ENCODE measurements around the gene EPHB1. TPM values are rescaled to one million over a fixed set of nuclear protein-coding genes. Genes with fewer than 3 reads are reported as not detected.

EPHB1 gene
- total RNA-seq, 5 donors from 2014 or later (not counting 1 experiment from before 2014, with no cell fraction given), result 0.28 to 0.72 (median 0.31) TPM; not detected in 1

GRCh38 chr3:135182364-135182998 lies 387.4 kb downstream of the EPHB1 start:
- H3K4me1 ChIP-seq (ENCODE audit: control insufficient read depth in 1 of 2, extremely low read depth in 1 of 2, insufficient read depth in 2 of 2, low read length in 2 of 2), result no peaks in the 10 kb centered on the region
- Mint-ChIP-seq H3K36me3 (no peaks in the 10 kb centered on the region), H3K9me3 (peaks cover 0 to 12% (median 5%) of the 10 kb centered on the region in 3 donors), H3K27me3 (peaks cover 0 to 6% of the 10 kb centered on the region in 2 donors), H3K4me1 (no peaks in the 10 kb centered on the region), H3K4me3 (no peak overlapping the region), H3K27ac (no peak overlapping the region)
- no peak overlapping the region for H3K27ac ChIP-seq (ENCODE audit: low read length)
- no peaks in the 10 kb centered on the region for H3K9me3 ChIP-seq
- ATAC-seq (replicated peaks in 1 of 4), result no peak
- ChIA-PET POLR2A (no interaction called here), CTCF (no interaction called here)
- no peaks in the 10 kb centered on the region for H3K36me3 ChIP-seq (ENCODE audit: control insufficient read depth in 2 of 2, extremely low read depth in 1 of 2, insufficient read depth in 1 of 2, low read length in 1 of 2)
- 60% methylated on average over 1 of the region's 3 CpGs for WGBS (ENCODE audit: insufficient coverage)
- H3K4me3 ChIP-seq (ENCODE audit: control insufficient read depth in 1 of 2, extremely low read depth in 1 of 2, low read length in 1 of 2), result no peak overlapping the region
- H3K27me3 ChIP-seq (replicated peaks in 1 of 2; ENCODE audit: control insufficient read depth in 2 of 2, extremely low read depth in 1 of 2, insufficient read depth in 2 of 2, low read length in 1 of 2), result no peaks in the 10 kb centered on the region
- DNase-seq, result no peak

DNA sequence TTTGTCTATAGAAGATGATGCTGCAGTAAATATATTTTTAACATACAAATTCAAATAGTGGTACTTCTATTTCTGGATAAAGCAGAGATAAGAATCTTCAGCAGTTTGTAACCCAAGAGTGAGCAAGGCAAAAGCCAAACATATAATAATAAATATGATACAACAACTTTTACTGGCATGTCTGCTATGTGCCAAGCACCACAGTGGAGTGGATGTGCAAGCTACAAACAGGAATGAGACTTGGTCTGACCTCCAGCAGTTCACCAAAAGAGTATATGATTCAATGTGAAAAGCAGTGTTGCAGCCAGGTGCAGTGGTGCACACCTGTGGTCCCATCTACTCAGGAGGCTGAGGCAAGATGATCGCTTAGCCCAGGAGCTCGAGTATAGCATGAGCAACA lies 395.6 kb downstream of the EPHB1 start:
- POLR2A ChIA-PET, result no interaction called here
- WGBS (ENCODE audit: insufficient coverage), result no CpG with 5 or more reads among the region's 2 CpGs

GRCh38 chr3:135191708-135192107 lies 396.6 kb downstream of the EPHB1 start:
- Mint-ChIP-seq H3K36me3 (no peaks in the 10 kb centered on the region), H3K27ac (no peak overlapping the region), H3K4me3 (no peak overlapping the region), H3K9me3 (peaks cover 0 to 3% (median 0%) of the 10 kb centered on the region in 3 donors), H3K4me1 (no peaks in the 10 kb centered on the region), H3K27me3 (no peaks in the 10 kb centered on the region)
- Histone ChIP-seq H3K36me3 (ENCODE audit: control insufficient read depth in 2 of 2, extremely low read depth in 1 of 2, insufficient read depth in 1 of 2, low read length in 1 of 2) (no peaks in the 10 kb centered on the region), H3K9me3 (no peaks in the 10 kb centered on the region), H3K4me3 (ENCODE audit: control insufficient read depth in 1 of 2, extremely low read depth in 1 of 2, low read length in 1 of 2) (no peak overlapping the region), H3K4me1 (ENCODE audit: control insufficient read depth in 1 of 2, extremely low read depth in 1 of 2, insufficient read depth in 2 of 2, low read length in 2 of 2) (no peaks in the 10 kb centered on the region), H3K27me3 (replicated peaks in 1 of 2; ENCODE audit: control insufficient read depth in 2 of 2, extremely low read depth in 1 of 2, insufficient read depth in 2 of 2, low read length in 1 of 2) (no peaks in the 10 kb centered on the region), H3K27ac (ENCODE audit: low read length) (no peak overlapping the region)
- 80% methylated on average over 1 of the region's 4 CpGs for WGBS (ENCODE audit: insufficient coverage)
- no peak for ATAC-seq (replicated peaks in 1 of 4)
- CTCF ChIA-PET, result no interaction called here
- DNase-seq, result no peak
- POLR2A ChIA-PET, result no interaction called here

More for the DNA sequence above, 395.6 kb downstream of the EPHB1 start:
- Mint-ChIP-seq H3K36me3 (no peaks in the 10 kb centered on the region), H3K9me3 (peaks cover 0 to 3% (median 0%) of the 10 kb centered on the region in 3 donors), H3K4me1 (no peaks in the 10 kb centered on the region), H3K27ac (no peak overlapping the region), H3K4me3 (no peak overlapping the region), H3K27me3 (no peaks in the 10 kb centered on the region)
- no peaks in the 10 kb centered on the region for H3K9me3 ChIP-seq
- CTCF ChIA-PET, result no interaction called here
- no peak overlapping the region for H3K27ac ChIP-seq (ENCODE audit: low read length)
- ATAC-seq (replicated peaks in 1 of 4), result no peak
- no peaks in the 10 kb centered on the region for H3K27me3 ChIP-seq (replicated peaks in 1 of 2; ENCODE audit: control insufficient read depth in 2 of 2, extremely low read depth in 1 of 2, insufficient read depth in 2 of 2, low read length in 1 of 2)
- no peaks in the 10 kb centered on the region for H3K36me3 ChIP-seq (ENCODE audit: control insufficient read depth in 2 of 2, extremely low read depth in 1 of 2, insufficient read depth in 1 of 2, low read length in 1 of 2)
- no peak for DNase-seq
- H3K4me3 ChIP-seq (ENCODE audit: control insufficient read depth in 1 of 2, extremely low read depth in 1 of 2, low read length in 1 of 2), result no peak overlapping the region
- H3K4me1 ChIP-seq (ENCODE audit: control insufficient read depth in 1 of 2, extremely low read depth in 1 of 2, insufficient read depth in 2 of 2, low read length in 2 of 2), result no peaks in the 10 kb centered on the region

GRCh38 chr3:135192929-135193328 lies 397.9 kb downstream of the EPHB1 start:
- H3K9me3 Mint-ChIP-seq, result peaks cover 0 to 3% (median 0%) of the 10 kb centered on the region in 3 donors
- ATAC-seq (replicated peaks in 1 of 4) (no peak), DNase-seq (no peak)
- no peaks in the 10 kb centered on the region for H3K36me3 Mint-ChIP-seq
- H3K27ac Mint-ChIP-seq, result no peak overlapping the region
- Histone ChIP-seq H3K36me3 (ENCODE audit: control insufficient read depth in 2 of 2, extremely low read depth in 1 of 2, insufficient read depth in 1 of 2, low read length in 1 of 2) (no peaks in the 10 kb centered on the region), H3K4me1 (ENCODE audit: control insufficient read depth in 1 of 2, extremely low read depth in 1 of 2, insufficient read depth in 2 of 2, low read length in 2 of 2) (no peaks in the 10 kb centered on the region), H3K9me3 (no peaks in the 10 kb centered on the region), H3K27ac (ENCODE audit: low read length) (no peak overlapping the region), H3K4me3 (ENCODE audit: control insufficient read depth in 1 of 2, extremely low read depth in 1 of 2, low read length in 1 of 2) (no peak overlapping the region), H3K27me3 (replicated peaks in 1 of 2; ENCODE audit: control insufficient read depth in 2 of 2, extremely low read depth in 1 of 2, insufficient read depth in 2 of 2, low read length in 1 of 2) (no peaks in the 10 kb centered on the region)
- H3K4me1 Mint-ChIP-seq, result no peaks in the 10 kb centered on the region
- ChIA-PET POLR2A (no interaction called here), CTCF (no interaction called here)
- WGBS (ENCODE audit: insufficient coverage), result 29% methylated on average over 1 of the region's 3 CpGs
- no peaks in the 10 kb centered on the region for H3K27me3 Mint-ChIP-seq
- H3K4me3 Mint-ChIP-seq, result no peak overlapping the region

DNA sequence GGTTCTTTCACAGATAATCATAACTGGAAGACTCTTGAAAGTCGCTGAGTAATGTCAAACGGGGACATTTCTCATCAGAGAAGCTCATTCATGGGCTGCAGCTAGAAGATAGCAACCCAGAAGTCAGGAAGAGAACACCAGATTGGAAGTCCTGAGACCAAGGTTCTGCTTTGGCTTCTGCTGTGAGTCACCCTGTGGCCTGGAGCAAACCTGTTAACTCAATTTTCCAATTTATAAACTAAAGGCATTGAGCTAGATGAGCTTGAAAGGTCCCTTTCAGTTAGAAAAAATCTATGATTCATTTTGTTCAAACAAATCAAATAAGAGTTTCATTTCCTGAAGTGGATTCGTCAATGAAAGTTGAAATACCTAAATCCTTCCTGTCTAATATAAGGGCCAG lies 402.2 kb downstream of the EPHB1 start:
- no peaks in the 10 kb centered on the region for H3K4me1 ChIP-seq (ENCODE audit: control insufficient read depth in 1 of 2, extremely low read depth in 1 of 2, insufficient read depth in 2 of 2, low read length in 2 of 2)
- DNase-seq (no peak), ATAC-seq (replicated peaks in 1 of 4) (no peak)
- Mint-ChIP-seq H3K4me3 (no peak overlapping the region), H3K4me1 (no peaks in the 10 kb centered on the region), H3K27me3 (no peaks in the 10 kb centered on the region), H3K9me3 (peaks cover 0 to 10% (median 0%) of the 10 kb centered on the region in 3 donors), H3K36me3 (no peaks in the 10 kb centered on the region), H3K27ac (no peak overlapping the region)
- WGBS (ENCODE audit: insufficient coverage), result 45% methylated on average over 2 of the region's 3 CpGs
- POLR2A ChIA-PET, result no interaction called here
- H3K36me3 ChIP-seq (ENCODE audit: control insufficient read depth in 2 of 2, extremely low read depth in 1 of 2, insufficient read depth in 1 of 2, low read length in 1 of 2), result no peaks in the 10 kb centered on the region
- no peaks in the 10 kb centered on the region for H3K9me3 ChIP-seq
- no peaks in the 10 kb centered on the region for H3K27me3 ChIP-seq (replicated peaks in 1 of 2; ENCODE audit: control insufficient read depth in 2 of 2, extremely low read depth in 1 of 2, insufficient read depth in 2 of 2, low read length in 1 of 2)
- H3K27ac ChIP-seq (ENCODE audit: low read length), result no peak overlapping the region
- CTCF ChIA-PET, result interaction anchor here in 1 of 2 donors (0.7 to 0.9 kb wide), 2 partner anchors 23 to 245 kb away, joined by 3 to 4 read pairs; no protein-coding TSS in a partner anchor
- no peak overlapping the region for H3K4me3 ChIP-seq (ENCODE audit: control insufficient read depth in 1 of 2, extremely low read depth in 1 of 2, low read length in 1 of 2)

DNA sequence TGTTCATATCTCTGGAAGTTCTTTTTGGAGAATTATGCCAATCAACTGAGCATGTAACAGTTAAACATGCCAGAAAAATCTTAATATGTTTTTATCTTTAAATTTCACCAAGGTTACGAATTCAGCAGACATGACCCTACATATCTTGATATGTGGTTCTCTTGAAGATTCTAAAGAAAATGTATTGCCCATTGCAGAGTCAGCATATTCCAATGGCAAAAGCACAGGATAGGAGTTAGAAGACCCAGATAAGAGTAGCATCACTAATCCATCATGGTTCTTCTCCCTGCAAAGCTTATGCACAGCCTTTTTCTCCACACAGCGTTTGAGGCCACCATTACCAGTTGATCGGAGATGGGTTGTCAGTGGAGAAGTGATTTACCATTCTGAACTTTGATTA lies 402.8 kb downstream of the EPHB1 start:
- no peaks in the 10 kb centered on the region for H3K4me1 ChIP-seq (ENCODE audit: control insufficient read depth in 1 of 2, extremely low read depth in 1 of 2, insufficient read depth in 2 of 2, low read length in 2 of 2)
- H3K4me3 ChIP-seq (ENCODE audit: control insufficient read depth in 1 of 2, extremely low read depth in 1 of 2, low read length in 1 of 2), result no peak overlapping the region
- no peak overlapping the region for H3K27ac ChIP-seq (ENCODE audit: low read length)
- ChIA-PET CTCF (no interaction called here), POLR2A (no interaction called here)
- H3K27ac Mint-ChIP-seq, result no peak overlapping the region
- H3K27me3 Mint-ChIP-seq, result no peaks in the 10 kb centered on the region
- DNase-seq (no peak), ATAC-seq (replicated peaks in 1 of 4) (no peak)
- no peaks in the 10 kb centered on the region for H3K9me3 ChIP-seq
- peaks cover 0 to 9% (median under 1%) of the 10 kb centered on the region in 3 donors for H3K9me3 Mint-ChIP-seq
- no peaks in the 10 kb centered on the region for H3K36me3 ChIP-seq (ENCODE audit: control insufficient read depth in 2 of 2, extremely low read depth in 1 of 2, insufficient read depth in 1 of 2, low read length in 1 of 2)
- H3K27me3 ChIP-seq (replicated peaks in 1 of 2; ENCODE audit: control insufficient read depth in 2 of 2, extremely low read depth in 1 of 2, insufficient read depth in 2 of 2, low read length in 1 of 2), result no peaks in the 10 kb centered on the region
- H3K36me3 Mint-ChIP-seq, result no peaks in the 10 kb centered on the region
- H3K4me1 Mint-ChIP-seq, result no peaks in the 10 kb centered on the region
- no CpG with 5 or more reads among the region's 3 CpGs for WGBS (ENCODE audit: insufficient coverage)
- no peak overlapping the region for H3K4me3 Mint-ChIP-seq

DNA sequence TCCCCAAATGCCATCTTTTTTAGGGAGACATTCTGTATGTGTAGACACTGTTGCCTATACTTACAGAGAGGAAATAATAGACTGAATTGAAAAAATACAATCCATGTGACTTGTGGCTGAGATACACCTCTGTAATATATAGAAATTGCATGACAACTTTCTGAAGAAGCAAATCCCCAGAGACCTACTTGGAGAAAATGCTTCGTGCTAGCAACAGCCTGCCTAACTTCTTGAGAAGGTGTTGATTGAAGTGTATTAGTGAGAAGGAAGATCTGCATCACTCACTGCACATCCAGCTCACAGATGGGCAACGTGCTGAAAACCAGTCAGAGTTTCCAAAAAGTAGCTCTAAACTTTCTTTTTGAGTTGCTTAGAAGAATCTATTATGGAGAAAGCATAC lies 404.1 kb downstream of the EPHB1 start:
- no CpG with 5 or more reads among the region's 2 CpGs for WGBS (ENCODE audit: insufficient coverage)

More for the DNA sequence above, 404.1 kb downstream of the EPHB1 start:
- H3K4me3 ChIP-seq (ENCODE audit: control insufficient read depth in 1 of 2, extremely low read depth in 1 of 2, low read length in 1 of 2), result no peak overlapping the region
- ChIA-PET CTCF (no interaction called here), POLR2A (no interaction called here)
- H3K27me3 ChIP-seq (replicated peaks in 1 of 2; ENCODE audit: control insufficient read depth in 2 of 2, extremely low read depth in 1 of 2, insufficient read depth in 2 of 2, low read length in 1 of 2), result no peaks in the 10 kb centered on the region
- H3K36me3 ChIP-seq (ENCODE audit: control insufficient read depth in 2 of 2, extremely low read depth in 1 of 2, insufficient read depth in 1 of 2, low read length in 1 of 2), result no peaks in the 10 kb centered on the region
- no peak for DNase-seq
- Mint-ChIP-seq H3K27me3 (no peaks in the 10 kb centered on the region), H3K4me1 (no peaks in the 10 kb centered on the region), H3K9me3 (peaks cover 0 to 11% (median 2%) of the 10 kb centered on the region in 3 donors), H3K4me3 (no peak overlapping the region), H3K36me3 (no peaks in the 10 kb centered on the region), H3K27ac (no peak overlapping the region)
- no peaks in the 10 kb centered on the region for H3K9me3 ChIP-seq
- ATAC-seq (replicated peaks in 1 of 4), result no peak
- H3K27ac ChIP-seq (ENCODE audit: low read length), result no peak overlapping the region
- no peaks in the 10 kb centered on the region for H3K4me1 ChIP-seq (ENCODE audit: control insufficient read depth in 1 of 2, extremely low read depth in 1 of 2, insufficient read depth in 2 of 2, low read length in 2 of 2)

All from T-cell (primary cell).